Measurements from ENCODE around the gene LTA. TPM values are rescaled to one million over a fixed set of nuclear protein-coding genes. Genes with fewer than 3 reads are reported as not detected.

The LTA gene
- polyA plus RNA-seq, 1 experiment: not detected

- TF ChIP-seq CTCF (IDR thresholded peaks at IDR 0.05; ENCODE audit: low read depth, low read length): no peak
- ChIA-PET POLR2A (interaction anchor here (0.6 to 0.7 kb wide), 2 partner anchors 38 to 556 kb away, joined by 3 to 5 read pairs; no protein-coding TSS in a partner anchor), CTCF (interaction anchor here (0.9 to 9.5 kb wide), 16 partner anchors 10 to 39 kb away, joined by 3 to 132 read pairs (median 6); partner anchors contain the start of genes ATP6V1G2, DDX39B, NCR3 and NFKBIL1)
- Histone ChIP-seq H3K4me3 (ENCODE audit: low read depth, low read length) (peak overlapping the region; percentile 86), H3K9me3 (ENCODE audit: control insufficient read depth, insufficient read depth, low read length) (no peaks in the 10 kb centered on the region; the same call in 1 of the 2 replicates), H3K27me3 (ENCODE audit: control insufficient read depth, insufficient read depth, low read length) (peaks cover 10% of the 10 kb centered on the region), H3K27ac (ENCODE audit: low read depth, low read length) (no peak overlapping the region)
- no peak for DNase-seq (ENCODE audit: low read depth, low spot score)
Measured at GRCh38 chr6:31580438-31580740, 8.3 kb downstream of the LTA start.

GRCh38 chr6:31580807-31581433, 8.8 kb downstream of the LTA start:
- Histone ChIP-seq H3K4me3 (ENCODE audit: low read depth, low read length) (peak overlapping the region; percentile 86), H3K27ac (ENCODE audit: low read depth, low read length) (peak overlapping the region; percentile 57), H3K27me3 (ENCODE audit: control insufficient read depth, insufficient read depth, low read length) (peaks cover 5% of the 10 kb centered on the region), H3K9me3 (ENCODE audit: control insufficient read depth, insufficient read depth, low read length) (no peaks in the 10 kb centered on the region; the same call in 1 of the 2 replicates)
- peak; percentile 42 for DNase-seq (ENCODE audit: low read depth, low spot score)
- POLR2A ChIA-PET: interaction anchor here (0.5 to 0.7 kb wide), 3 partner anchors 38 to 555 kb away, joined by 3 to 5 read pairs (median 3); partner anchors contain the start of gene ATF6B
- CTCF ChIA-PET: interaction anchor here (0.9 to 9.5 kb wide), 17 partner anchors 9 to 40 kb away, joined by 3 to 132 read pairs (median 5); partner anchors contain the start of genes ATP6V1G2, DDX39B, NCR3 and NFKBIL1
- TF ChIP-seq CTCF (IDR thresholded peaks at IDR 0.05; ENCODE audit: low read depth, low read length): peak; percentile 87

GRCh38 chr6:31581434-31582229, 9.5 kb downstream of the LTA start:
- DNase-seq (ENCODE audit: low read depth, low spot score): no peak
- TF ChIP-seq CTCF (IDR thresholded peaks at IDR 0.05; ENCODE audit: low read depth, low read length): no peak
- H3K27me3 ChIP-seq (ENCODE audit: control insufficient read depth, insufficient read depth, low read length): peaks cover 3% of the 10 kb centered on the region
- H3K4me3 ChIP-seq (ENCODE audit: low read depth, low read length): peak overlapping the region; percentile 86
- no peaks in the 10 kb centered on the region; the same call in 1 of the 2 replicates for H3K9me3 ChIP-seq (ENCODE audit: control insufficient read depth, insufficient read depth, low read length)
- ChIA-PET CTCF (interaction anchor here (0.6 to 9.5 kb wide), 11 partner anchors 9 to 103 kb away, joined by 3 to 132 read pairs (median 8); partner anchors contain the start of genes ATP6V1G2, NCR3 and NFKBIL1), POLR2A (interaction anchor here (0.5 kb wide), 1 partner anchor 547 kb away, joined by 3 read pairs; the partner anchor contains the start of gene ATF6B)
- no peak overlapping the region for H3K27ac ChIP-seq (ENCODE audit: low read depth, low read length)

- POLR2A ChIA-PET: no interaction called here
- Histone ChIP-seq H3K27ac (ENCODE audit: low read depth, low read length) (no peak within 1 kb of the TSS), H3K4me3 (ENCODE audit: low read depth, low read length) (peak within 1 kb of the TSS; percentile 86), H3K9me3 (ENCODE audit: control insufficient read depth, insufficient read depth, low read length) (no peaks in the 10 kb centered on the region; the same call in 1 of the 2 replicates), H3K27me3 (ENCODE audit: control insufficient read depth, insufficient read depth, low read length) (peaks cover 2% of the 10 kb centered on the region)
- CTCF ChIA-PET: interaction anchor here (0.6 to 9.5 kb wide), 8 partner anchors 8 to 103 kb away, joined by 3 to 132 read pairs (median 12); partner anchors contain the start of genes ATP6V1G2 and NFKBIL1
- no peak for TF ChIP-seq CTCF (IDR thresholded peaks at IDR 0.05; ENCODE audit: low read depth, low read length)
- no peak for DNase-seq (ENCODE audit: low read depth, low spot score)
Measured at GRCh38 chr6:31582230-31582643, 10.1 kb downstream of the LTA start, which contains the start of gene LTB. TSS of gene LTB (minus strand) at chr6:31582424. CDS start at chr6:31582417, 7 bp downstream.
